ENCODE results near the gene BRD3. TPM values are rescaled to one million over a fixed set of nuclear protein-coding genes. Genes with fewer than 3 reads are reported as not detected.

The BRD3 gene
- total RNA-seq, 1 experiment from 2014 or later: 57.5 TPM

GRCh38 chr9:134100040-134100439 lies 32.2 kb upstream of the BRD3 start:
- Histone ChIP-seq H3K4me1 (no peaks in the 10 kb centered on the region), H3K36me3 (ENCODE audit: control insufficient read depth, insufficient read depth, low read length) (no peaks in the 10 kb centered on the region), H3K4me3 (ENCODE audit: low read depth, low read length) (no peak overlapping the region), H3K9me3 (no peaks in the 10 kb centered on the region), H3K27me3 (replicated peaks; ENCODE audit: control insufficient read depth, insufficient read depth, low read length) (peaks cover 1% of the 10 kb centered on the region; the same call in 1 of the 2 replicates)
- H3K27ac Mint-ChIP-seq (ENCODE audit: unreplicated experiment): no peak overlapping the region
- ChIA-PET POLR2A (no interaction called here), CTCF (no interaction called here)
- no peaks in the 10 kb centered on the region for H3K36me3 Mint-ChIP-seq (ENCODE audit: insufficient read depth, unreplicated experiment)
- no peak for TF ChIP-seq CTCF (IDR thresholded peaks at IDR 0.05; ENCODE audit: insufficient read depth in 1 of 2, low read depth in 1 of 2, low read length in 1 of 2, severe bottlenecking in 1 of 2, unreplicated experiment in 1 of 2)
- no TSS peak for BruUV-seq (replicated peaks)
- DNase-seq: no peak
- no peak overlapping the region for H3K4me3 Mint-ChIP-seq (ENCODE audit: unreplicated experiment)
- H3K27me3 Mint-ChIP-seq (ENCODE audit: insufficient read depth, unreplicated experiment): peaks cover 12% of the 10 kb centered on the region
- intact Hi-C loops (cut with micrococcal nuclease; ENCODE audit: unreplicated experiment): no loop called here
- peaks cover 19% of the 10 kb centered on the region for H3K9me3 Mint-ChIP-seq (ENCODE audit: unreplicated experiment)
- H3K4me1 Mint-ChIP-seq (ENCODE audit: low read depth, unreplicated experiment): no peaks in the 10 kb centered on the region

- peak; percentile 49 to 69 for DNase-seq
- peaks cover 13% of the 10 kb centered on the region for H3K9me3 Mint-ChIP-seq (ENCODE audit: unreplicated experiment)
- Histone ChIP-seq H3K9me3 (no peaks in the 10 kb centered on the region), H3K4me1 (no peaks in the 10 kb centered on the region), H3K4me3 (ENCODE audit: low read depth, low read length) (no peak overlapping the region), H3K27me3 (replicated peaks; ENCODE audit: control insufficient read depth, insufficient read depth, low read length) (peaks cover 1% of the 10 kb centered on the region; the same call in 1 of the 2 replicates), H3K36me3 (ENCODE audit: control insufficient read depth, insufficient read depth, low read length) (no peaks in the 10 kb centered on the region)
- no peak overlapping the region for H3K27ac Mint-ChIP-seq (ENCODE audit: unreplicated experiment)
- ChIA-PET POLR2A (no interaction called here), CTCF (interaction anchor here (0.5 to 1.0 kb wide), 4 partner anchors 143 to 581 kb away, joined by 3 to 4 read pairs (median 3); no protein-coding TSS in a partner anchor)
- H3K4me3 Mint-ChIP-seq (ENCODE audit: unreplicated experiment): no peak overlapping the region
- no peaks in the 10 kb centered on the region for H3K4me1 Mint-ChIP-seq (ENCODE audit: low read depth, unreplicated experiment)
- H3K36me3 Mint-ChIP-seq (ENCODE audit: insufficient read depth, unreplicated experiment): no peaks in the 10 kb centered on the region
- intact Hi-C loops (cut with micrococcal nuclease; ENCODE audit: unreplicated experiment): no loop called here
- peaks cover 12% of the 10 kb centered on the region for H3K27me3 Mint-ChIP-seq (ENCODE audit: insufficient read depth, unreplicated experiment)
- BruUV-seq (replicated peaks): no TSS peak
- TF ChIP-seq CTCF (IDR thresholded peaks at IDR 0.05; ENCODE audit: insufficient read depth in 1 of 2, low read depth in 1 of 2, low read length in 1 of 2, severe bottlenecking in 1 of 2, unreplicated experiment in 1 of 2): peak; percentile 66 to 72
Measured at GRCh38 chr9:134099123-134099761, 31.4 kb upstream of the BRD3 start.

GRCh38 chr9:134089972-134090371 lies 22.1 kb upstream of the BRD3 start:
- no peak overlapping the region for H3K27ac Mint-ChIP-seq (ENCODE audit: unreplicated experiment)
- no peak for TF ChIP-seq CTCF (IDR thresholded peaks at IDR 0.05; ENCODE audit: insufficient read depth in 1 of 2, low read depth in 1 of 2, low read length in 1 of 2, severe bottlenecking in 1 of 2, unreplicated experiment in 1 of 2)
- H3K9me3 Mint-ChIP-seq (ENCODE audit: unreplicated experiment): no peaks in the 10 kb centered on the region
- Histone ChIP-seq H3K4me1 (no peaks in the 10 kb centered on the region), H3K36me3 (ENCODE audit: control insufficient read depth, insufficient read depth, low read length) (no peaks in the 10 kb centered on the region), H3K4me3 (ENCODE audit: low read depth, low read length) (no peak overlapping the region), H3K9me3 (no peaks in the 10 kb centered on the region), H3K27me3 (replicated peaks; ENCODE audit: control insufficient read depth, insufficient read depth, low read length) (no peaks in the 10 kb centered on the region)
- no peak for DNase-seq
- no peak overlapping the region for H3K4me3 Mint-ChIP-seq (ENCODE audit: unreplicated experiment)
- intact Hi-C loops (cut with micrococcal nuclease; ENCODE audit: unreplicated experiment): no loop called here
- H3K4me1 Mint-ChIP-seq (ENCODE audit: low read depth, unreplicated experiment): no peaks in the 10 kb centered on the region
- ChIA-PET POLR2A (no interaction called here), CTCF (no interaction called here)
- no peaks in the 10 kb centered on the region for H3K36me3 Mint-ChIP-seq (ENCODE audit: insufficient read depth, unreplicated experiment)
- peaks cover 5% of the 10 kb centered on the region for H3K27me3 Mint-ChIP-seq (ENCODE audit: insufficient read depth, unreplicated experiment)
- BruUV-seq (replicated peaks): no TSS peak
